Measurements from ENCODE around the gene SLC48A1. TPM values are rescaled to one million over a fixed set of nuclear protein-coding genes. Genes with fewer than 3 reads are reported as not detected.

Gene SLC48A1
- total and polyA plus RNA-seq, 7 donors = 12.7 to 28.7 (median 23.5) TPM

GRCh38 chr12:47747596-47748506 is 25.2 kb upstream of the SLC48A1 start:
- Histone ChIP-seq H3K27me3 (ENCODE audit: insufficient read depth in 3 of 3, low read length in 2 of 3) (no peaks in the 10 kb centered on the region), H3K36me3 (ENCODE audit: insufficient read depth in 1 of 2, low read depth in 1 of 2) (peaks cover 0 to 3% of the 10 kb centered on the region in 2 donors), H3K27ac (no peak overlapping the region), H3K9me3 (no peaks in the 10 kb centered on the region), H3K4me1 (peaks cover 8% of the 10 kb centered on the region), H3K4me3 (no peak overlapping the region)
- TF ChIP-seq CTCF (IDR thresholded peaks at IDR 0.05) = no peak
- intact Hi-C loops (cut with DNase I) = no loop called here
- 89 to 92% (median 90%) methylated on average over 14 of the region's 14 CpGs for WGBS, 3 donors
- ATAC-seq (no peak), DNase-seq (no peak)

- no peak for TF ChIP-seq CTCF (IDR thresholded peaks at IDR 0.05)
- H3K27ac ChIP-seq = no peak overlapping the region
- H3K36me3 ChIP-seq (ENCODE audit: insufficient read depth in 1 of 2, low read depth in 1 of 2) = peaks cover 0 to 3% of the 10 kb centered on the region in 2 donors
- H3K4me3 ChIP-seq = no peak overlapping the region
- WGBS, 3 donors = 81 to 92% (median 86%) methylated on average over 1 of the region's 1 CpG
- peaks cover 15% of the 10 kb centered on the region for H3K4me1 ChIP-seq
- ATAC-seq (no peak), DNase-seq (no peak)
- no peaks in the 10 kb centered on the region for H3K27me3 ChIP-seq (ENCODE audit: insufficient read depth in 3 of 3, low read length in 2 of 3)
- intact Hi-C loops (cut with DNase I) = no loop called here
- H3K9me3 ChIP-seq = no peaks in the 10 kb centered on the region
Observed at GRCh38 chr12:47748507-47748828, 24.6 kb upstream of the SLC48A1 start.

- no peak overlapping the region for H3K4me3 ChIP-seq
- DNase-seq (no peak), ATAC-seq (no peak)
- H3K36me3 ChIP-seq (ENCODE audit: insufficient read depth in 1 of 2, low read depth in 1 of 2) = peaks cover 0 to 3% of the 10 kb centered on the region in 2 donors
- H3K4me1 ChIP-seq = peaks cover 19% of the 10 kb centered on the region
- no peak overlapping the region for H3K27ac ChIP-seq
- TF ChIP-seq CTCF (IDR thresholded peaks at IDR 0.05) = no peak
- intact Hi-C loops (cut with DNase I) = no loop called here
- WGBS, 3 donors = 91 to 95% (median 94%) methylated on average over 3 of the region's 3 CpGs
- H3K9me3 ChIP-seq = no peaks in the 10 kb centered on the region
- H3K27me3 ChIP-seq (ENCODE audit: insufficient read depth in 3 of 3, low read length in 2 of 3) = no peaks in the 10 kb centered on the region
Observed at GRCh38 chr12:47748899-47749298, 24.1 kb upstream of the SLC48A1 start.

GRCh38 chr12:47750229-47750798 is 22.7 kb upstream of the SLC48A1 start:
- TF ChIP-seq CTCF (IDR thresholded peaks at IDR 0.05) = no peak
- no peak for ATAC-seq
- H3K27me3 ChIP-seq (ENCODE audit: insufficient read depth in 3 of 3, low read length in 2 of 3) = no peaks in the 10 kb centered on the region
- no peak for DNase-seq
- no peaks in the 10 kb centered on the region for H3K9me3 ChIP-seq
- 86 to 90% (median 88%) methylated on average over 10 of the region's 10 CpGs for WGBS, 3 donors
- H3K27ac ChIP-seq = no peak overlapping the region
- H3K4me3 ChIP-seq = no peak overlapping the region
- peaks cover 0 to 3% of the 10 kb centered on the region in 2 donors for H3K36me3 ChIP-seq (ENCODE audit: insufficient read depth in 1 of 2, low read depth in 1 of 2)
- intact Hi-C loops (cut with DNase I) = no loop called here
- H3K4me1 ChIP-seq = peaks cover 32% of the 10 kb centered on the region

Data from psoas muscle (tissue), 8 donors.